GM21515 (cell line): ENCODE results near the gene SYNE1.

Experiments
- ATAC-seq: cut with Tn5 transposase; IDR thresholded peaks from one replicate; pipeline ENCODE4 v1.9.1; 2021; ENCODE audit not compliant: unreplicated experiment

Gene SYNE1

GRCh38 chr6:152246554-152247337 is 390.4 kb downstream of the SYNE1 start:
- ATAC-seq, result no peak

- ATAC-seq, result no peak
These were observed 392.0 kb downstream of the SYNE1 start for GRCh38 chr6:152244998-152245630.

GRCh38 chr6:152241013-152241766 is 396.0 kb downstream of the SYNE1 start:
- no peak for ATAC-seq

- no peak for ATAC-seq
These were observed 396.7 kb downstream of the SYNE1 start for GRCh38 chr6:152240436-152240835.

- ATAC-seq, result no peak
These were observed 400.6 kb downstream of the SYNE1 start for GRCh38 chr6:152236370-152237097.

GRCh38 chr6:152233547-152234320 is 403.4 kb downstream of the SYNE1 start:
- ATAC-seq, result no peak

GRCh38 chr6:152232501-152233151 is 404.5 kb downstream of the SYNE1 start:
- no peak for ATAC-seq

- no peak for ATAC-seq
These were observed 407.8 kb downstream of the SYNE1 start for GRCh38 chr6:152229330-152229729.

- ATAC-seq, result no peak
These were observed 411.0 kb downstream of the SYNE1 start for GRCh38 chr6:152226119-152226518.

- no peak for ATAC-seq
These were observed 411.8 kb downstream of the SYNE1 start for GRCh38 chr6:152225241-152225934.

GRCh38 chr6:152223636-152224035 is 413.5 kb downstream of the SYNE1 start:
- no peak for ATAC-seq

GRCh38 chr6:152221806-152222628 is 415.1 kb downstream of the SYNE1 start:
- no peak for ATAC-seq

GRCh38 chr6:152220786-152221185 is 416.4 kb downstream of the SYNE1 start:
- no peak for ATAC-seq

- ATAC-seq, result no peak
These were observed 418.3 kb downstream of the SYNE1 start for GRCh38 chr6:152218887-152219286.

GRCh38 chr6:152212437-152212836 is 424.7 kb downstream of the SYNE1 start:
- ATAC-seq, result no peak

GRCh38 chr6:152209211-152209610 is 428.0 kb downstream of the SYNE1 start:
- ATAC-seq, result no peak

- ATAC-seq, result no peak
These were observed 429.0 kb downstream of the SYNE1 start for GRCh38 chr6:152207915-152208714.
